K562 (cell line): Measurements from ENCODE around the gene IFNAR2. TPM values are rescaled to one million over a fixed set of nuclear protein-coding genes. Genes with fewer than 3 reads are reported as not detected.
A peak's percentile ranks its signal among the peaks of the same experiment; 100 is the strongest.

Source experiments
- DDX20 ChIP-seq: fragments of 450-650 bp; IDR thresholded peaks from 2 replicates; pipeline ENCODE4 v1.6.1; 2016; ENCODE audit warnings: missing genetic modification characterization, low read depth, mild to moderate bottlenecking, missing compliant biosample characterization, moderate library complexity
- E2F3 ChIP-seq: fragments of 250-450 bp; sonication (Bioruptor Pico); IDR thresholded peaks from 2 replicates; pipeline ENCODE4 v1.4.0; 2020; ENCODE audit warnings: mild to moderate bottlenecking
- HCFC1 ChIP-seq: IDR thresholded peaks from 2 replicates; pipeline ENCODE4 v1.6.1; 2012; ENCODE audit warnings: low read depth, low read length, improper control_type of control experiment
- HDAC2 ChIP-seq: fragments of 450-650 bp; IDR thresholded peaks from 2 replicates; pipeline ENCODE4 v1.6.1; 2016; ENCODE audit warnings: mild to moderate bottlenecking
- KAT7 ChIP-seq: sonication (generic); formaldehyde crosslinking; IDR thresholded peaks from 2 replicates; pipeline ENCODE4 v1.8.0; 2022; ENCODE audit warnings: missing genetic modification reagents, mild to moderate bottlenecking, borderline replicate concordance
- LARP7 ChIP-seq: fragments of 450-650 bp; IDR thresholded peaks from 2 replicates; pipeline ENCODE4 v1.6.1; 2016
- LCOR ChIP-seq: sonication (generic); formaldehyde crosslinking; IDR thresholded peaks from 2 replicates; pipeline ENCODE4 v1.8.0; 2022; ENCODE audit warnings: mild to moderate bottlenecking, missing genetic modification reagents
- NBN ChIP-seq: fragments of 450-650 bp; IDR thresholded peaks from 2 replicates; pipeline ENCODE4 v1.6.1; 2016; ENCODE audit warnings: low read depth, mild to moderate bottlenecking
- NFE2 ChIP-seq: IDR thresholded peaks from 2 replicates; pipeline ENCODE4 v1.6.1; 2014; ENCODE audit warnings: antibody characterized with exemption, low read depth
- NUFIP1 ChIP-seq: fragments of 450-650 bp; IDR thresholded peaks from 2 replicates; pipeline ENCODE4 v1.6.1; 2018; ENCODE audit not compliant: partially characterized antibody
- PURB ChIP-seq: sonication (generic); formaldehyde crosslinking; IDR thresholded peaks from 2 replicates; pipeline ENCODE4 v1.9.0; 2021; ENCODE audit warnings: low read depth, mild to moderate bottlenecking, missing genetic modification reagents
- ZNF282 ChIP-seq: sonication (generic); formaldehyde crosslinking; IDR thresholded peaks from 2 replicates; pipeline ENCODE4 v1.8.1; 2023; ENCODE audit warnings: missing genetic modification reagents
- ZNF316 ChIP-seq: fragments of 450-650 bp; IDR thresholded peaks from 2 replicates; pipeline ENCODE4 v1.6.1; 2016
- ZNF436 ChIP-seq: fragments of 250-450, 450-650 bp; sonication (Bioruptor Pico); formaldehyde crosslinking; IDR thresholded peaks from 2 replicates; pipeline ENCODE4 v1.7.0; 2020; ENCODE audit warnings: mild to moderate bottlenecking
- ZNF695 ChIP-seq: fragments of 450-650 bp; formaldehyde crosslinking; IDR thresholded peaks from 2 replicates; pipeline ENCODE4 v1.4.0; 2020; ENCODE audit warnings: mild to moderate bottlenecking, moderate library complexity
- ZNF699 ChIP-seq: fragments of 250-450 bp; sonication (Bioruptor Pico); IDR thresholded peaks from 2 replicates; pipeline ENCODE4 v1.8.0; 2021; ENCODE audit warnings: mild to moderate bottlenecking, moderate library complexity; ENCODE audit not compliant: insufficient replicate concordance
- ZNF707 ChIP-seq: fragments of 250-450 bp; sonication (Bioruptor Pico); conservative IDR thresholded peaks from 2 replicates; pipeline ENCODE4 v1.8.0; 2022; ENCODE audit warnings: inconsistent platforms, mild to moderate bottlenecking, moderate library complexity
- polyA plus RNA-seq, 8 experiments: library from polyadenylated mRNA; depleted of rRNA in 4 of 8; stranded (reverse) in 5 of 8; unstranded in 3 of 8; fragments of >200 nt; fragmentation: Nextera tagmentation in 2 of 8; fragmentation: Illumina TruSeq in 1 of 8; extraction: Ambion mirVana in 2 of 8; extraction: Trizol in 1 of 8; gene quantifications; 2 replicates each; pipeline versions ENCODE4 v1.2.1 to v1.2.3, GENCODE V29; 2011 to 2014; ENCODE audit warnings: inconsistent platforms in 1 of 8, missing spikeins in 1 of 8
- total RNA-seq, 7 experiments: library from RNA; depleted of rRNA in 6 of 7; stranded (reverse); fragments of >200 nt in 6 of 7; fragmentation: Illumina TruSeq in 2 of 7; extraction: Trizol in 2 of 7; gene quantifications; 2 replicates each; pipeline versions ENCODE4 v1.2.1 to v1.2.3, GENCODE V29; 2011 to 2021; ENCODE audit warnings: low replicate concordance in 1 of 7
- TF ChIP-seq, protein P1 (sequence below): sonication (generic); formaldehyde crosslinking; IDR thresholded peaks from 2 replicates; pipeline ENCODE4 v1.8.0; 2022; ENCODE audit warnings: mild to moderate bottlenecking, missing genetic modification reagents
- TF ChIP-seq, protein P2 (sequence below): fragments of 450-650 bp; IDR thresholded peaks from 2 replicates; pipeline ENCODE4 v1.6.1; 2016; ENCODE audit warnings: borderline replicate concordance
- TF ChIP-seq, protein P3 (sequence below): fragments of 250-450 bp; sonication (Bioruptor Pico); IDR thresholded peaks from 2 replicates; pipeline ENCODE4 v1.5.0; 2021; ENCODE audit warnings: mild to moderate bottlenecking, borderline replicate concordance
- TF ChIP-seq, protein P4 (sequence below): fragments of 250-450 bp; sonication (Bioruptor Pico); IDR thresholded peaks from 2 replicates; pipeline ENCODE4 v1.5.0; 2021; ENCODE audit warnings: mild to moderate bottlenecking, moderate library complexity

IFNAR2 gene
- total and polyA plus RNA-seq, 9 of the 15 experiments (the other 6 are each of a cell fraction or from before 2014, with no cell fraction given), result 1.7 to 48.3 (median 8.4) TPM

DNA sequence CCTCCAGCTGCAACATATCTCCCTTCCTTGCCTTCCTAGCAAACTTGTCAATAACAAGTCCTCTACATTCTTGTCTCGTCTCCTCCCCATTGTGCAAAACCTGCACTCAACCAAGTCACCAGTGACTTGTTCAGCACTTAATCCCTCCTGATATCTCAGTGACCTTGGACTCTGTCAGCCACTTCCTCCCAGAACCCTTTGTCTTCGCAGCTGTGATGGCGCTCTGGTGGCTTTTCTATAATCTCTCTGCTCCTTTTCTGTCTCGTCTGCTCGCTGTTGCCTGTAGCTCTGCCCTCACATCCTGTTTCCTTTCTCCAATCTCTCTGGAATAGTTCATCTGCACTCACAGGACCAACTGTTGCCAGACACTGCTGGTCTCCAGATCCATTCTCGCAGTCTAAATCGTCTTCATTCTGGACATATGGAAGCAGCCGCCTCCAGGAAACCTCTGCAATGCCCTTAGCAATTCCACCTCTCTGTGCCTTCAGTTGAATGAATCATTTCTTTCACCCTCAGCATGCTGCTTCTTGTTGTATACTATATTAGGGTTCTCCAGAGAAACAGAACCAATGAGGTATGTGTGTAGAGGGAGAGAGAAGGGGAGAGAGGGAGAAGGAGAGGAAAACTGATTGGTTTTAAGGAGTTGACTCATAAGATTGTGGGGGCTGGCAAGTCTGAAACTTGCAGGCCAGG lies 17.4 kb upstream of the IFNAR2 start (continued):
- TF ChIP-seq HDAC2 (peak; percentile 64; the same call in 1 of the 2 replicates), KAT7 (no peak), NUFIP1 (peak; percentile 42), ZNF316 (0 out of 2 replicates have a peak, but pooled peaks have one; percentile 2), ZNF695 (CRISPR knock-in tag) (no peak), NBN (peak; percentile 64), LCOR (CRISPR knock-in tag) (no peak), NFE2 (0 out of 2 replicates have a peak, but pooled peaks have one; percentile 28), LARP7 (no peak), PURB (CRISPR knock-in tag) (no peak), ZNF699 (no peak), ZNF282 (CRISPR knock-in tag) (no peak), DDX20 (tag) (peak; percentile 38; the same call in 1 of the 2 replicates), ZNF436 (no peak), ZNF707 (no peak), HCFC1 (no peak), E2F3 (CRISPR knock-in tag) (no peak)
- TF ChIP-seq, protein P1, sequence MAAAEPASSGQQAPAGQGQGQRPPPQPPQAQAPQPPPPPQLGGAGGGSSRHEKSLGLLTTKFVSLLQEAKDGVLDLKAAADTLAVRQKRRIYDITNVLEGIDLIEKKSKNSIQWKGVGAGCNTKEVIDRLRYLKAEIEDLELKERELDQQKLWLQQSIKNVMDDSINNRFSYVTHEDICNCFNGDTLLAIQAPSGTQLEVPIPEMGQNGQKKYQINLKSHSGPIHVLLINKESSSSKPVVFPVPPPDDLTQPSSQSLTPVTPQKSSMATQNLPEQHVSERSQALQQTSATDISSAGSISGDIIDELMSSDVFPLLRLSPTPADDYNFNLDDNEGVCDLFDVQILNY (CRISPR knock-in tag), result no peak
- TF ChIP-seq, protein P2, sequence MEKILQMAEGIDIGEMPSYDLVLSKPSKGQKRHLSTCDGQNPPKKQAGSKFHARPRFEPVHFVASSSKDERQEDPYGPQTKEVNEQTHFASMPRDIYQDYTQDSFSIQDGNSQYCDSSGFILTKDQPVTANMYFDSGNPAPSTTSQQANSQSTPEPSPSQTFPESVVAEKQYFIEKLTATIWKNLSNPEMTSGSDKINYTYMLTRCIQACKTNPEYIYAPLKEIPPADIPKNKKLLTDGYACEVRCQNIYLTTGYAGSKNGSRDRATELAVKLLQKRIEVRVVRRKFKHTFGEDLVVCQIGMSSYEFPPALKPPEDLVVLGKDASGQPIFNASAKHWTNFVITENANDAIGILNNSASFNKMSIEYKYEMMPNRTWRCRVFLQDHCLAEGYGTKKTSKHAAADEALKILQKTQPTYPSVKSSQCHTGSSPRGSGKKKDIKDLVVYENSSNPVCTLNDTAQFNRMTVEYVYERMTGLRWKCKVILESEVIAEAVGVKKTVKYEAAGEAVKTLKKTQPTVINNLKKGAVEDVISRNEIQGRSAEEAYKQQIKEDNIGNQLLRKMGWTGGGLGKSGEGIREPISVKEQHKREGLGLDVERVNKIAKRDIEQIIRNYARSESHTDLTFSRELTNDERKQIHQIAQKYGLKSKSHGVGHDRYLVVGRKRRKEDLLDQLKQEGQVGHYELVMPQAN, result no peak
- TF ChIP-seq, protein P3, sequence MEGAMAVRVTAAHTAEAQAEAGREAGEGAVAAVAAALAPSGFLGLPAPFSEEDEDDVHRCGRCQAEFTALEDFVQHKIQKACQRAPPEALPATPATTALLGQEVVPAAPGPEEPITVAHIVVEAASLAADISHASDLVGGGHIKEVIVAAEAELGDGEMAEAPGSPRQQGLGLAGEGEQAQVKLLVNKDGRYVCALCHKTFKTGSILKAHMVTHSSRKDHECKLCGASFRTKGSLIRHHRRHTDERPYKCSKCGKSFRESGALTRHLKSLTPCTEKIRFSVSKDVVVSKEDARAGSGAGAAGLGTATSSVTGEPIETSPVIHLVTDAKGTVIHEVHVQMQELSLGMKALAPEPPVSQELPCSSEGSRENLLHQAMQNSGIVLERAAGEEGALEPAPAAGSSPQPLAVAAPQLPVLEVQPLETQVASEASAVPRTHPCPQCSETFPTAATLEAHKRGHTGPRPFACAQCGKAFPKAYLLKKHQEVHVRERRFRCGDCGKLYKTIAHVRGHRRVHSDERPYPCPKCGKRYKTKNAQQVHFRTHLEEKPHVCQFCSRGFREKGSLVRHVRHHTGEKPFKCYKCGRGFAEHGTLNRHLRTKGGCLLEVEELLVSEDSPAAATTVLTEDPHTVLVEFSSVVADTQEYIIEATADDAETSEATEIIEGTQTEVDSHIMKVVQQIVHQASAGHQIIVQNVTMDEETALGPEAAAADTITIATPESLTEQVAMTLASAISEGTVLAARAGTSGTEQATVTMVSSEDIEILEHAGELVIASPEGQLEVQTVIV, result no peak
- TF ChIP-seq, protein P4, sequence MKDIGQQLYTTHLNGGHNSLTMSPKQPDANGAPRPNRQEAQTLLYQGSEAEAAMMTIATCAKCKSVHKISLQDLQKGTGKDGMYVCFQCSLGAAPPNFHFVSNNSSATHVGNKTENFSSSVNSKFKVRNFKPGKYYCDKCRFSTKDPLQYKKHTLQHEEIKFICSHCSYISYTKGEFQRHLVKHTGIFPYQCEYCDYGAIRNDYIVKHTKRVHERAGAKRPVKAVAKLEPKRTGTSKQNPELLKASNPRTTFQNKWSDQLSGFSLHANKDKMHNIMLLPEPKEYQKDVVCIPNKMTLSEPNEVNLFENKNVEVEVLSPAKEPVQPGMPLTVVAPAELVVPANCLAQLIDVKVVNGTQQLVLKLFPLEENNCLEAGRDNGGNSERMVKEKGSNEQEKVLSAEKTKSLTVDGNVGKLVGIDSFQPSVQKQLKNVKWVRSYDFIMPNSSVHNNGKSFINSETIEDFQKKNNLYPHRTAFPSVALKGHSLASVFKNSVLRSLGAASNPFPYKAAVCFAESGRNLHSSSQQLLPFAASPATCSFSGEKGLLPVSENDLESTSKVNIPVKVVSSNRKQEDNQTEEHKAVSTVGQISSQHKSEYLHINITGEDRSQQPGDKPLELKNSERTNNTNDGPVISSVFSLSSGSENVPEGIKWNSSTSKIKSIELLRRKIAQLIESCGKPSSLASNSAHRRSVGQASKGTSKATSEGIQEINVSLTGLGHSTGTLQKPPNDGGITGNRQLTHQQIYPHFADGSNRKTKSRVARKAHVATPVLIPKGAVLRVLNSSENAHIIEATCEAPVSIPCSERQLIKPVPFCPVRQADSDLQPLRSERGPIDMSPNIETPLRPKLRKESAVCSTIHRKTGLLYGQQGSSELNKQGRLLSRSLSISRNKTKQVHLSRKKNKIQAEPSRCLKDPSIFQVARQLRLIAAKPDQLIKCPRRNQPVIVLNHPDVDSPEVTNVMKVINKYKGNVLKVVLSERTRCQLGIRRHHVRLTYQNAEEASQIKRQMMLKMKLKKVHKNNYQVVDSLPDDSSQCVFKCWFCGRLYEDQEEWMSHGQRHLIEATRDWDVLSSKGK (CRISPR knock-in tag), result no peak
